A549 (cell line): ENCODE data around the gene CNGA1. TPM values are rescaled to one million over a fixed set of nuclear protein-coding genes. Genes with fewer than 3 reads are reported as not detected.
A peak's percentile ranks its signal among the peaks of the same experiment; 100 is the strongest.

Experiments used
- ATAC-seq, 2 experiments: fragments of 200-7000 bp in 1 of 2; fragments of >200 bp in 1 of 2; cut with Nextera tagmentation in 1 of 2; cut with Tn5 transposase in 1 of 2; 3 replicates each; pipeline versions ENCODE4 v1.8.0 to v1.9.1; 2018 to 2020; ENCODE audit warnings: mild to moderate bottlenecking in 1 of 2, moderate library complexity in 1 of 2
- CTCF ChIA-PET: fragments of 300-600 bp; sonication (Branson Sonifier 250); formaldehyde crosslinking; extraction: SDS; loops from one replicate; lab custom pipeline; 2021; ENCODE audit warnings: antibody characterized with exemption, inconsistent platforms; lab: Yijun Ruan, JAX
- POLR2A ChIA-PET: fragments of 350-600 bp; formaldehyde crosslinking; extraction: SDS; loops from one replicate; lab custom pipeline; 2021; ENCODE audit warnings: antibody characterized with exemption, inconsistent platforms; lab: Yijun Ruan, JAX
- DNase-seq, 2 experiments: peaks; one replicate each; pipeline versions ENCODE4 v3.0.0 to v3.0.0-alpha.2; 2011 to 2016; ENCODE audit warnings: low read depth in 1 of 2, low spot score in 1 of 2
- FAIRE-seq: peaks from 2 replicates; lab custom pipeline; 2011; peaks lifted over from hg19 to GRCh38; lab: Jason Lieb, UNC
- H3K27ac ChIP-seq, 2 experiments: fragments of >200 bp; sonication (Bioruptor Twin); formaldehyde crosslinking; 3 replicates each; pipeline ENCODE4 v1.5.1; 2016 to 2017
- H3K4me1 ChIP-seq: fragments of >200 bp; sonication (Bioruptor Twin); formaldehyde crosslinking; 3 replicates; pipeline ENCODE4 v1.6.1; 2016
- H3K4me2 ChIP-seq: fragments of >200 bp; sonication (Bioruptor Twin); formaldehyde crosslinking; 3 replicates; pipeline ENCODE4 v1.6.1; 2016
- H3K4me3 ChIP-seq: fragments of >200 bp; sonication (Bioruptor Twin); formaldehyde crosslinking; 3 replicates; pipeline ENCODE4 v1.5.1; 2016
- H3K9me3 ChIP-seq: fragments of >200 bp; sonication (Bioruptor Twin); formaldehyde crosslinking; 3 replicates; pipeline ENCODE4 v1.6.1; 2016
- ATOH8 ChIP-seq: fragments of 250-450 bp; sonication (Bioruptor Pico); IDR thresholded peaks from 2 replicates; pipeline ENCODE4 v1.5.0; 2020; ENCODE audit warnings: low read depth, mild to moderate bottlenecking, moderate library complexity
- BCL3 ChIP-seq: fragments of >200 bp; sonication (Bioruptor Twin); formaldehyde crosslinking; IDR thresholded peaks from 3 replicates; pipeline ENCODE4 v1.6.1; 2016
- BHLHE40 ChIP-seq: IDR thresholded peaks from 2 replicates; pipeline ENCODE4 v1.6.1; 2012; ENCODE audit warnings: low read depth, low read length, inconsistent platforms
- CBX2 ChIP-seq: fragments of 200-600 bp; sonication (generic); IDR thresholded peaks from 2 replicates; pipeline ENCODE4 v1.6.1; 2016; ENCODE audit warnings: low read depth, mild to moderate bottlenecking, borderline replicate concordance
- CEBPB ChIP-seq, 2 experiments: fragments of >200 bp in 1 of 2; sonication (Bioruptor Twin) in 1 of 2; formaldehyde crosslinking in 1 of 2; IDR thresholded peaks; 2 replicates each; pipeline ENCODE4 v1.6.1; 2012 to 2016
- CTCF ChIP-seq: fragments of >200 bp; sonication (Bioruptor Twin); formaldehyde crosslinking; IDR thresholded peaks from 3 replicates; pipeline ENCODE4 v1.5.1; 2016
- E2F6 ChIP-seq: IDR thresholded peaks from 2 replicates; pipeline ENCODE4 v1.6.1; 2012; ENCODE audit warnings: low read depth, borderline replicate concordance
- ESRRA ChIP-seq: fragments of 150-350 bp; IDR thresholded peaks from 2 replicates; pipeline ENCODE4 v1.6.1; 2014; ENCODE audit warnings: mild to moderate bottlenecking, low read length, borderline replicate concordance
- FOSL2 ChIP-seq, 2 experiments: fragments of 450-650 bp in 1 of 2; fragments of >200 bp in 1 of 2; sonication (Bioruptor Twin) in 1 of 2; formaldehyde crosslinking; IDR thresholded peaks; 2 replicates each; pipeline versions ENCODE4 v1.5.0 to v1.6.1; 2016 to 2020; ENCODE audit warnings: mild to moderate bottlenecking in 1 of 2, moderate library complexity in 1 of 2
- HDAC2 ChIP-seq: fragments of 200-600 bp; sonication (generic); IDR thresholded peaks from 2 replicates; pipeline ENCODE4 v1.6.1; 2016
- HMGXB4 ChIP-seq: fragments of 250-450 bp; sonication (Bioruptor Pico); IDR thresholded peaks from 2 replicates; pipeline ENCODE4 v1.5.0; 2021; ENCODE audit warnings: mild to moderate bottlenecking, moderate library complexity, borderline replicate concordance
- HOXB5 ChIP-seq: fragments of 250-450 bp; sonication (Bioruptor Pico); IDR thresholded peaks from 2 replicates; pipeline ENCODE4 v1.5.0; 2020; ENCODE audit warnings: mild to moderate bottlenecking, moderate library complexity
- JUN ChIP-seq, 2 experiments: fragments of >200 bp; sonication (Bioruptor Twin); formaldehyde crosslinking; IDR thresholded peaks; 2 replicates in 1 of 2; 3 replicates in 1 of 2; pipeline ENCODE4 v1.6.1; 2016 to 2017
- JUNB ChIP-seq: fragments of >200 bp; sonication (Bioruptor Twin); formaldehyde crosslinking; IDR thresholded peaks from 2 replicates; pipeline ENCODE4 v1.6.1; 2016
- KDM5A ChIP-seq: fragments of 200-600 bp; sonication (generic); IDR thresholded peaks from 2 replicates; pipeline ENCODE4 v1.6.1; 2016; ENCODE audit warnings: antibody characterized with exemption, mild to moderate bottlenecking
- MAX ChIP-seq: IDR thresholded peaks from 2 replicates; pipeline ENCODE4 v1.6.1; 2012
- NFE2L2 ChIP-seq: fragments of 150-350 bp; conservative IDR thresholded peaks from 2 replicates; pipeline ENCODE4 v1.6.1; 2014; ENCODE audit warnings: low read length
- PHF8 ChIP-seq: fragments of 200-600 bp; sonication (generic); IDR thresholded peaks from 2 replicates; pipeline ENCODE4 v1.6.1; 2016; ENCODE audit warnings: low read depth, mild to moderate bottlenecking, antibody characterized with exemption, moderate library complexity, borderline replicate concordance
- POLR2A ChIP-seq: IDR thresholded peaks from 2 replicates; pipeline ENCODE4 v1.6.1; 2012; ENCODE audit warnings: mild to moderate bottlenecking, low read length
- WGBS: methylation state at CpG from one replicate; pipeline ENCODE4 v1.1.6; 2017; ENCODE audit errors: missing lambda C conversion rate; 5-methylcytosine and 5-hydroxymethylcytosine counted together
- polyA plus RNA-seq, 4 experiments: library from polyadenylated mRNA; depleted of rRNA in 3 of 4; stranded (reverse); fragments of >200 nt; fragmentation: RNase III in 1 of 4; extraction: RNeasy Plus Mini Kit Qiagen cat#74134 plus additional on column Dnase treatment in 1 of 4; gene quantifications; 2 replicates in 3 of 4; 3 replicates in 1 of 4; pipeline ENCODE4 v1.2.3, GENCODE V29; 2011 to 2017

Gene CNGA1
- polyA plus RNA-seq, 2 of the 4 experiments (the other 2 are of a cell fraction), result 0.12 TPM; not detected in 1

- POLR2A ChIA-PET, result interaction anchor here (0.6 to 0.9 kb wide), 6 partner anchors 11 to 219 kb away, joined by 3 to 7 read pairs (median 4); no protein-coding TSS in a partner anchor
- no peak for FAIRE-seq
- ATAC-seq, result peak; percentile 99
- Histone ChIP-seq H3K4me1 (0 out of 3 replicates have a peak, but pooled peaks cover 3% of the 10 kb centered on the region), H3K27ac (peak within 1 kb of the TSS; percentile 91 to 92), H3K9me3 (no peaks in the 10 kb centered on the region), H3K4me2 (peak within 1 kb of the TSS; percentile 94), H3K4me3 (peak within 1 kb of the TSS; percentile 94)
- CTCF ChIA-PET, result interaction anchor here (1.5 kb wide), 1 partner anchor 72 kb away, joined by 4 read pairs; no protein-coding TSS in a partner anchor
- peak; percentile 75; the same call in 1 of the 2 replicates for TF ChIP-seq PHF8
- no peak for TF ChIP-seq HMGXB4 (CRISPR knock-in tag)
- no peak for TF ChIP-seq FOSL2 (IDR thresholded peaks at IDR 0.05)
- no peak for TF ChIP-seq FOSL2 (CRISPR knock-in tag; IDR thresholded peaks at IDR 0.05)
- TF ChIP-seq ESRRA, result no peak
- no peak for TF ChIP-seq ATOH8 (CRISPR knock-in tag)
- TF ChIP-seq BHLHE40, result no peak
- peak; percentile 53; the same call in 1 of the 3 replicates for TF ChIP-seq BCL3
- TF ChIP-seq NFE2L2, result no peak
- no peak for TF ChIP-seq JUNB
- TF ChIP-seq E2F6, result no peak; the same call in 1 of the 2 replicates
- TF ChIP-seq MAX, result peak; percentile 74
- no peak for TF ChIP-seq HOXB5
- TF ChIP-seq CTCF, result no peak
- no peak for TF ChIP-seq CEBPB (IDR thresholded peaks at IDR 0.05)
- no peak for TF ChIP-seq HDAC2
- peak; percentile 86 for TF ChIP-seq POLR2A
- peak; percentile 65 to 80; a peak in 4 of 5 replicates for TF ChIP-seq JUN (IDR thresholded peaks at IDR 0.05)
- 0 out of 2 replicates have a peak, but pooled peaks have one; percentile 12 for TF ChIP-seq KDM5A
- no peak for TF ChIP-seq CBX2
- WGBS, result 0% methylated on average over 23 of the region's 55 CpGs
- peak; percentile 71 to 95 for DNase-seq
Observed at GRCh38 chr4:47914220-47914925, 102.1 kb downstream of the CNGA1 start, which contains the start of gene NFXL1. NFXL1 (minus strand) TSS chr4:47914583; CDS start chr4:47914203, 380 bp downstream.
